ENCODE measurements around the gene UBE3D.

UBE3D gene

GRCh38 chr6:82921258-82921657 is 144.4 kb downstream of the UBE3D start:
- TF ChIP-seq CTCF (conservative IDR thresholded peaks at IDR 0.05; ENCODE audit: low read depth, low read length) = no peak
- DNase-seq (ENCODE audit: low read depth) = no peak

GRCh38 chr6:82917346-82918064 is 148.1 kb downstream of the UBE3D start:
- no peak for DNase-seq (ENCODE audit: low read depth)
- TF ChIP-seq CTCF (conservative IDR thresholded peaks at IDR 0.05; ENCODE audit: low read depth, low read length) = no peak

More at GRCh38 chr6:82921258-82921657, 144.4 kb downstream of the UBE3D start:
- H3K4me3 ChIP-seq (ENCODE audit: low read length) = no peak overlapping the region

GRCh38 chr6:82915666-82916065 is 150.0 kb downstream of the UBE3D start:
- no peak overlapping the region for H3K4me3 ChIP-seq (ENCODE audit: low read length)
- no peak for TF ChIP-seq CTCF (conservative IDR thresholded peaks at IDR 0.05; ENCODE audit: low read depth, low read length)
- no peak for DNase-seq (ENCODE audit: low read depth)

More at GRCh38 chr6:82917346-82918064, 148.1 kb downstream of the UBE3D start:
- no peak overlapping the region for H3K4me3 ChIP-seq (ENCODE audit: low read length)

- no peak for DNase-seq (ENCODE audit: low read depth)
- no peak for TF ChIP-seq CTCF (conservative IDR thresholded peaks at IDR 0.05; ENCODE audit: low read depth, low read length)
- H3K4me3 ChIP-seq (ENCODE audit: low read length) = no peak overlapping the region
These were observed 151.1 kb downstream of the UBE3D start for GRCh38 chr6:82914511-82914910.

GRCh38 chr6:82910820-82911219 is 154.8 kb downstream of the UBE3D start:
- no peak for DNase-seq (ENCODE audit: low read depth)
- H3K4me3 ChIP-seq (ENCODE audit: low read length) = no peak overlapping the region
- TF ChIP-seq CTCF (conservative IDR thresholded peaks at IDR 0.05; ENCODE audit: low read depth, low read length) = no peak

- DNase-seq (ENCODE audit: low read depth) = no peak
- no peak for TF ChIP-seq CTCF (conservative IDR thresholded peaks at IDR 0.05; ENCODE audit: low read depth, low read length)
- no peak overlapping the region for H3K4me3 ChIP-seq (ENCODE audit: low read length)
These were observed 155.2 kb downstream of the UBE3D start for GRCh38 chr6:82910395-82910794.

GRCh38 chr6:82909551-82909950 is 156.1 kb downstream of the UBE3D start:
- no peak for DNase-seq (ENCODE audit: low read depth)
- no peak overlapping the region for H3K4me3 ChIP-seq (ENCODE audit: low read length)
- TF ChIP-seq CTCF (conservative IDR thresholded peaks at IDR 0.05; ENCODE audit: low read depth, low read length) = no peak

Measured in retinal pigment epithelial cell (primary cell).